ENCODE data around the gene TBC1D22A.

TBC1D22A gene

DNA sequence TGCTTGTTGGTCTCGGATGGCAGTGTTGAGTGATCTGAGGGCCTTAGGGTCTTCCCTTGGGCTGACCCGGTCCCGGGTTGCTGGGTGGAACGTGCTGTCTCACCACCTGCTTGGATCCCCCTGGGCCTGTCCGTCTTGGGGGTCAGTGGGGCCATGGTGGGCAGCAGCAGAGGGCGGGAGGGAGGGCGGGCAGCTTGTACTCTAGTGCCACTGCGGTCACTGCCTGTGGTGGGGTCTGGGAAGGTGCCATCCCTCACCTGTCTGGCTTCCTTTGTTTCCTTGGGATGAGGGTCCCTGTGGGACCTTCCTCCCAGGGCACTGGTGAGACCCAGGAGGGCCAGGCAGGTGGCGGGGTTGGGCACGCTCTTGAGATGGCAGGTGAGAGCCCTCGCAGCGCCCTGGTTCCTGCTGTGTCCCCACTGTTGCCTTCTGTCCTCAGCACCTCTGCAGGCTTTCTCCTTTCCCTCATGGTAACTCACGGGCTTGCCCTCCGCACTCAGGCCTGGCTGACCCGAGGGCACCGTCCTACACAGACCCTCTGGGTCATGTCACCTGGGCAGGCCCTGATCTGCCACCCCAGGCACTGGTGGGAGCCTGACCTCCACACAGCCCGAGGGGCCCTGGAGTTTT is 34.2 kb downstream of the TBC1D22A start:
- TF ChIP-seq, protein P1, sequence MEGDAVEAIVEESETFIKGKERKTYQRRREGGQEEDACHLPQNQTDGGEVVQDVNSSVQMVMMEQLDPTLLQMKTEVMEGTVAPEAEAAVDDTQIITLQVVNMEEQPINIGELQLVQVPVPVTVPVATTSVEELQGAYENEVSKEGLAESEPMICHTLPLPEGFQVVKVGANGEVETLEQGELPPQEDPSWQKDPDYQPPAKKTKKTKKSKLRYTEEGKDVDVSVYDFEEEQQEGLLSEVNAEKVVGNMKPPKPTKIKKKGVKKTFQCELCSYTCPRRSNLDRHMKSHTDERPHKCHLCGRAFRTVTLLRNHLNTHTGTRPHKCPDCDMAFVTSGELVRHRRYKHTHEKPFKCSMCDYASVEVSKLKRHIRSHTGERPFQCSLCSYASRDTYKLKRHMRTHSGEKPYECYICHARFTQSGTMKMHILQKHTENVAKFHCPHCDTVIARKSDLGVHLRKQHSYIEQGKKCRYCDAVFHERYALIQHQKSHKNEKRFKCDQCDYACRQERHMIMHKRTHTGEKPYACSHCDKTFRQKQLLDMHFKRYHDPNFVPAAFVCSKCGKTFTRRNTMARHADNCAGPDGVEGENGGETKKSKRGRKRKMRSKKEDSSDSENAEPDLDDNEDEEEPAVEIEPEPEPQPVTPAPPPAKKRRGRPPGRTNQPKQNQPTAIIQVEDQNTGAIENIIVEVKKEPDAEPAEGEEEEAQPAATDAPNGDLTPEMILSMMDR (IDR thresholded peaks at IDR 0.05; ENCODE audit: low read depth, low read length), result no peak
- H3K4me3 ChIP-seq (ENCODE audit: low read depth, low read length), result no peak overlapping the region

DNA sequence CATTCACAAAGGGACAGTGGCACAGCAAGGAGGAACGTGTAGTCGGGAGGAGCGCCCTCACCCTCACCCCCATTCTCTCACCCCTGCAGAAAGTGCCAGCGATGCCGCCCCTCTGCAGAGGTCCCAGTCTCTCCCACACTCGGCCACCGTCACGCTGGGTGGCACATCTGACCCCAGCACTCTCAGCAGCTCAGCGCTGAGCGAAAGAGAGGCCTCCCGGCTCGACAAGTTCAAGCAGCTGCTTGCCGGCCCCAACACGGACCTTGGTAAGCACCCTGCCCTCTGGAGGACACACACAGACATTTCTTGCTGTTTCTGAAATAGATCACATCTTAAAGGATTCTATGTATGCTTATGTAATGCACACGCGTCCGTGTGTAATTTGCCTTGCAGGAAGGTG is 34.9 kb downstream of the TBC1D22A start:
- H3K4me3 ChIP-seq (ENCODE audit: low read depth, low read length), result no peak overlapping the region
- TF ChIP-seq, protein P1 (IDR thresholded peaks at IDR 0.05; ENCODE audit: low read depth, low read length), result no peak

DNA sequence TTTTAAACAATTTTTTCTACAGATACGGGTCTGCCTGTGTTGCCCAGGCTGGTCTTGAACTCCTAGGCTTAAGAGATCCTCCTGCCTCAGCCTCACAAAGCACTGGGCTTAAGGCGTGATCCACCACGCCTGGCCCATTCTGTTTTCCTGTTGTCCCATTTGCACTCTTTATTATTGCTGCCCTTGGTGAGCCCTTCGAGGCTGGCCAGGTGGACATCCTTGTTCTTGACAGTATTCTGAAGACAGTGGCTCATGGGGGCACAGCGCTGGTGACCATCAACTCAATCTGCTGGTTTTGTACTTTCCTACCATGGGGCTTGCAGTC is 35.6 kb downstream of the TBC1D22A start:
- no peak overlapping the region for H3K4me3 ChIP-seq (ENCODE audit: low read depth, low read length)
- TF ChIP-seq, protein P1 (IDR thresholded peaks at IDR 0.05; ENCODE audit: low read depth, low read length), result no peak

DNA sequence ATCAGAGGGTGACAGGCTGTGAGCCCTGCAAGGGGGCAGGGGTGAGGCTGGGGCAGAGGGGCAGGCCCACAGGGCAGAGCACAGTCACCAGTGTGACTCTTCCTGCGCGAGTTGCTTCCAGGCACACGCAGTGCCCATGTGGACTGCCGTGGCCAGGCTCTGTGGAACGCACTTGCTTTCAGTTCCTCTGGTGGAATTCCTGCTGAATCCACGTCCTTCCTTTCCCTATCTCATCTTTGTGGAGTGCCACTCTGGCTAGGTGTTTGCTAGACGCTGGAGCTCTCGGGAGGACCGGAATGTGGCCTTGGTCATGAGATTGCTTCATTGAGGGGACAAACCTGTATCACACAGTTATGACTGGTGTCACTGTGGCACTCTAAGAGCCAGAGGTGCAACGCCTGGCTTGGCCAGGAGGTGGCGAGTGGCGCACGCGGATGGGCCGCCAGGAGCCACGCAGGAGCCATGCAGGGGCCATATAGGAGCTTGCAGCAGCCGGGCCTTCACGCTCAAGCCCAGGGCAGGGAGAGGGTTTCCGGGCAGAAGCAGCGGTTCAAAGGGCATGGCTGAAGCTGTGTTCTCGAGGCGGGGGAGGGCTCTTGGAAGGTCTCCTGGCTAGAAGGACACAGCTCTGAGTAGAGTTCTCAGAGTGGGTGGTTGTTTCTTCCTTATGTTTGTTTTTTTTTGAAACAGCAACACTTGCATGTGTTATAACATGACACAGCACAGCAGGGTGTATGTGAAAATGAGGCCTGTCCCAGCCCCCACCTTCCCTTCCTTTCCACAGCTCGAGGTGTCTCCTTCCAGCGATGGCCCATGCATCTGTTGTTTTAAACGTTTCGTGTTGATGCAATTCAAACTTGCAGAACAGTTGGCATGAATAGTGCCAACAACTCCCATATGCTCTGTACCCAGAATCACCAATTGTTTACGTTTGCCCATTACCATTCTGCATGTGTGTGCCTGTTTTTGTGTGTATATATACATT is 36.2 kb downstream of the TBC1D22A start:
- H3K4me3 ChIP-seq (ENCODE audit: low read depth, low read length), result no peak overlapping the region
- TF ChIP-seq, protein P1 (IDR thresholded peaks at IDR 0.05; ENCODE audit: low read depth, low read length), result peak; percentile 99

DNA sequence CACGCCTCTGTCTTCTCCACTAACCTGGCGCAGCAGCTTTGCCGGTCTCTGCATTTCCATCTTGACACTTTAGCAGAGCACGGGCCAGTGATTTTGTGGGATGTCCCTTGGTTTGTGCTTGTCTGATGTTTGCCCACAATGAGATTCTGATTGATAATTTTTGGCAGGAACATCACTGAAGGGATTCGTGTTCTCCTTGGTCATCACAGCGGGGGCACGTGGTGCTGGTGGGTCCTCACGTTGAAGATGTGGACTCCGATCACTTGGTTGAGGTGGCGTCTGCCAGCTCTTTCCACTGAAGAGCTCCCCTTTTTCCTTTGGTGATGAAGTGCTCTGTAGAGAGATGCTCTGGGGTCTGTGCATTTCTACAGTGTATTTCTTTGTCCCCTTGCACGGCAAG is 37.2 kb downstream of the TBC1D22A start:
- H3K4me3 ChIP-seq (ENCODE audit: low read depth, low read length), result no peak overlapping the region
- TF ChIP-seq, protein P1 (IDR thresholded peaks at IDR 0.05; ENCODE audit: low read depth, low read length), result no peak

DNA sequence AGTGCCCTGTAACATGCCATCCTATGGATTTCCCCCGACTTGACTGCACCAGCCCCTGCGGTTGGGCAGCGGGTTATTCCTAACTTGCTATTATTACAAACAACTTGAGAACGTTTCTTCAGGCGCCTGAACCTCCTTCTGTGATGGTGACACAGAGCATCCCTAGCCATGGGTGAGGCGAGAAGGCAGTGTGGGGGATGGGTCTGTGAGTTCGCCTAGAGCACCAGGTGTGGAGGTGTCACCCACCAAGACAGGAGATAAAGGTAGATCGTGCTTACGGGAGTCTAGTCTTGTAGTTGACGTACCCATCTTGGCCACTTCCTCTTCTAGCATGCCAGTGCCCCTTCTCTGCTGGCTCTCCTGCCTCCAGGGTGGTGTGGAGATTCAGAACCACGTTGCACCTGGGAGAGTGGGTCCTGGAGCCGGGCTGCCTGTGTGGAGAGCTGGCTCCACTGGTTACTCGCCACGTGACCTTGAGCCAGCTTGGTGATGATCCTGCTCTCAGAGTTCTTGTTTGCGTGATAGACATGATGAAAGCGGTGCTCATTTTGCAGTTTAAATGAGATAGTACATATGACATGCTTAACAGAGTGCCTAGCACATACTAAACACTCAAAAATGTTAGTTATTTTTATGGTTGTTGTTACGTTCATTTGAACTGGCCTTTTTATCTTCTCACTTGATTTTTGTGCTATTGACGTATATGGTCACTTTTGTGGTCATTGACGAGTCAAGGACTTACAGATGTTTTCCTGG is 37.8 kb downstream of the TBC1D22A start:
- TF ChIP-seq, protein P1 (IDR thresholded peaks at IDR 0.05; ENCODE audit: low read depth, low read length), result no peak
- no peak overlapping the region for H3K4me3 ChIP-seq (ENCODE audit: low read depth, low read length)

Measured in WI38 (cell line).